Suppressor macrophage treated with lipopolysaccharide for 4 hours (primary cell): ENCODE results near the gene POU1F1.
"Not testable (repeated sequence)": the region's sequence is repeated elsewhere in the genome, so short reads cannot be mapped to it uniquely, and the experiment has no call there.

Experiments used
- DNase-seq: peaks from one replicate; pipeline ENCODE4 v3.0.0-alpha.2; 2020

The POU1F1 gene

DNA sequence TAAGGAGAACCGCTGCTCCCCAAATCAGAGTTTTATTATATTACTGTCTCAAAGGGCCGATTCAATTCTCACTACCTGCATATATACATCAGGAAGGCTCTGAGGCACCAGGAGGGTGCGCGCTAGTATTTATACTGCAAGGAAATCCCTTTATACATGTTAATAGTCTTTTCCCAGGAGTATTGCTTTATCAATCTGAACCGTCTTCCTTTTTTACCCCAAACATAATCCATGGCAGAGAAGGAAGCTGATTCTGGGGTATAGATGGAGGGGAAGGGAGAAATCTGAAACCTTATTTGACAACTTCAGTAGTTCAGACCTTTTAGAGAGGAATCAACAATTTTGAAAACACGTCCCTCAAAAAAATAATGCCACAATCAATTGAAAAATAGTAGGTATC lies at the start of gene POU1F1:
Gene POU1F1 (minus strand): TSS at position 101 of the 400 bp plus-strand sequence. CDS start 122 bp downstream, outside the sequence.
- no peak for DNase-seq

DNA sequence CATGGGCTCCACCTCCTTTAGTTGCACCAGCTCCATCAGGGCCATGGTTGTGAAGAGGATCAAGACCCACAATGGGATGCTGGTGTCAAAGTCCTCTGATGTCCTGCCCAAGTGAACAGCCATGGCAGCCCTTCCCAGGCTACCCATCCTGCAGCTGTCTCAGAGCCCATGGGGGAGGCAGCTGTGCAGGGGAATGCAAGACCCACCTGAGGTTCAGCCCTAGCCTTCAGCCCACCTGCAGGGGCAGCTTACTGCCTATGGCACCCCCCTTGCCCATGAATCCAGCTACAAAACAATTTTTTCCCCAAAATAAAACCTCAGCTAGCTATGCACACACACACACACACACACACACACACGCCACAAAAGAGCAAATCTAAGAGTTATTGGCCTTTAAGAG lies 48.2 kb upstream of the POU1F1 start:
- DNase-seq: no peak

DNA sequence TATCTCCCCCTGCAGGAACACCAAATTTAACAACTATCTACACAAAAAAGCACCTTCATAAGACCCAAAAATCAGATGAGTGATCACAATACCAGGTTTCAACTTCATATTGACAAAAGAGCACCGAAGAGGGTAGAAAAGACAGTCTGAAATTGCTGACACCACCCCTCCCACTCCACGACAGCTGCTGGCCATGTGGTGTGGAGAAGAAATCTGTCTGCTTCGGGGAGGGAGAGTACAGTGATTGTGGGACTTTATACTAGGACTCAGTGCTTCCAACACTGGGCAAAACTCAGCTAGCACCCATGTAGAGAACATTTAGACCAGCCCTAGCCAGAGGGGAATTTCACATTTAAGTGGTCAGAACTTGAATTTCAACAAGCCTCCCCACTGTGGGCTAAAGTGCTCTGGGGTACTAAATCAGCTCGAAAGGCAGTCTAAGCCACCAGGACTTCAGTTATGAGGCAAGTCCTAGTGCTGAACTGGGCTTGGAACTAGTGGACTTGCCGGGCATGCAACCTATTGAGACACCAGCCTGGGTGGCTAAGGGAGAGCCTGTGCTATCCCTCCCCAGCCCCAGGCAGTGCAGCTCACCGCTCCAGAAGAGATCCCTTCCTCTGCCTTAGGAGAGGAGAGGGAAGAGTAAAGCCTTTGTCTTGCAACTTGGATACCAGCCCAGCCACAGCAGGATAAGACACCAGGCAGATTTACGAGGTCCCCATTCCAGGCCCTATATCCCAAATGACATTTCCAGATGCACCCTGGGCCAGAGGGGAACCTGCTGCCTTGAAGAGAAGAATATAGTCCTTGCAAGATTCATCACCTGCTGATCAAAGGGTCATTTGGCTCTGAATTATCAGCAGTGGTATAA lies 44.6 kb upstream of the POU1F1 start:
- DNase-seq: no peak

- no peak for DNase-seq
Measured at GRCh38 chr3:87318617-87319021, 42.2 kb upstream of the POU1F1 start.

DNA sequence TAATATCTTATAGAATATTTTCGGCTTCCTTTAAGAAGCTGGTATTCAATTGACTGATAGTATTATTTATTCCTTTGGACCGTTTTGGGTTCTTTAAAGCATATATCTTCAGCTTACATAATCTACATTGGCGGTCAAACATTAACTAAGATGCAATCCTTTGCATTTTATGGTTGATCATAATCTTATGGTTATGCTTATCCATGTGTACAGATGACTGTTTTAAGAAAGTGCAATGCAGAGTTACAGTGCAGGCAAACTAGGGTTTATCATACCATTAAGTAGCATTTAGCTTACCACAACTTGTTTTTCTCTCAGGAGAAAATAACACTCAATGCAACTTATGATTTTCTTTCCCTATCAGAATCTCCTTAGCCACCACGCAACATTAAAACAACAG lies 41.4 kb upstream of the POU1F1 start:
- DNase-seq: no peak

- DNase-seq: no peak
Measured at GRCh38 chr3:87313641-87314040, 37.3 kb upstream of the POU1F1 start.

GRCh38 chr3:87311309-87311708 lies 34.9 kb upstream of the POU1F1 start:
- no peak for DNase-seq

DNA sequence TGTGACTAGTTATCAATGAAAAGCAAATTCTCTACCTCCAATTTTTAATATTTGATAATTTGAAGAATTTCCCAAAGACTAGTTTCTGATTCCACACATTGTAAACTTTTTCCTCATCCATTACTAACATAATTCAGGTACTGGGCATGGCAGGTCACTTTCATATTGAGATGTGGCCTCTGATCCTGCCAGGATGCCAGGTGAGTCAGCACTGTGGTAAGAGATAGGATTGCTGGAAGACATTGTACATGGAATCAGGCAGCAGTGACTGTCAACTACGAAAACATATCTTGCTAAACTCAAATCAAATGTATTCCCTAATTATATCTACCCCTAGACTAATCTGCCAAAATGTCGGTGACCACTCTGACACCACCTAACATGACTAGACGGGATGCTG lies 33.2 kb upstream of the POU1F1 start:
- DNase-seq: no peak

- no peak for DNase-seq
Measured at GRCh38 chr3:87307805-87308204, 31.4 kb upstream of the POU1F1 start.

GRCh38 chr3:87305517-87305916 lies 29.1 kb upstream of the POU1F1 start:
- no peak for DNase-seq

GRCh38 chr3:87305031-87305430 lies 28.6 kb upstream of the POU1F1 start:
- DNase-seq: not testable (repeated sequence)

GRCh38 chr3:87298111-87298718 lies 21.8 kb upstream of the POU1F1 start:
- DNase-seq: peak; percentile 46

DNA sequence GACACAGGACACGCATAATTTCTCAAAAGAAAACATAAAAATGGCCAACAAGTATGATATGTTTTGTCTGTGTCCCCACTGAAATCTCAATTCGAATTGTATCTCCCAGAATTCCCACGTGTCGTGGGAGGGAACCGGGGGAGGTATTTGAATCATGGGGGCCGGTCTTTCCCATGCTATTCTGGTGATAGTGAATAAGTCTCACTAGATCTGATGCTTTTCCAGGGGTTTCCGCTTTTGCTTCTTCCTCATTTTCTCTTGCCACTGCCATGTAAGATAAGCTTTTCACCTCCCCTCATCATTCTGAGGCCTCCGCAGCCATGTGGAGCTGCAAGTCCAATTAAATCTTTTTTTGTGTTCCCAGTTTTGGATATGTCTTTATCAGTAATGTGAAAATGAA lies 12.1 kb upstream of the POU1F1 start:
- DNase-seq: peak; percentile 12

DNA sequence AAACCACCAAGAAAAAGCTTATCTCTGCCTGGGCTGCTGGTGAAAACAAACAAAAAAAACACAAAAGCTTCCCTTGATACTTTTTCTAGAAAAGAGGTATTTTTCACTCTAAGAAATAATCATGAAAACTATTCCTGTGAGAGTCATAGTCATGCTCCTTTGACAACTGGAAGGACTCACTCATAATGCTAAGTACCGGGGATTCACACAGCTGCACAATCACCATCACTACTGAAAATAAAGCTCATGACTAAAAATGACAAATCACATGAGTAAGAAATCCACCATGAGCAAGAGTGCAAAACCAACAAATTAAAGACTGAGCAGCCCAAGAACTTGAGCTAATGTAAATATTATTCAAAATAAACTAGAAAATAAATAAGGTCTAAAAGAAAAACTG lies 10.6 kb upstream of the POU1F1 start:
- DNase-seq: peak; percentile 59

DNA sequence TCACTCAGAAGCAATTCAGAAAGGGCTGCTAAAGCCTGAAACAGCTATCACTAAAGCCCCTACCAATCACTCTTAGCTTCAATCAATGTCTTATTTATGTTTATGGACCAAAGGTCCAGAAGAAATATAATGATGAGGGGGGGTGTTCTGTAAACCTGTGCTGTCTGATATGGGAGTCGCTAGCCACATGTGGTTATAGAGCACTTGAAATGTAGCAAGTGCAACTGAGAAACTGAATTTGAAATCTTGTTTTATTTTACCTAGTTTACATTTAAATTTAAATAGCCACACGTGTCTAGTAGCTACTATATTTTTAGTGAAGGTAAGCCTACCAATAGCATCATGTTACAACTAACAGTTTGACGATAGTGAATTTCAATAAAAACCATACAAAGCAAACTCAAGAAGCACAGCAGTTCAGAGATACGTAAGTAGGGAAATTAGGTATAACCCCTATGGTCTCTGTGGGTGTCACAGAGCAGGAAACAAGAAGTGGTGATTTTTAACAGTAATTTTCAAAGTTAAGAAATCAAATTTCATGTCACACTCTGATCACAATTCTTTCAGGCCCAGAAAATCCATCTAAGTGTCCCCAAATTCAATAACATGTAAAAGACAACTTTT lies 3.6 kb downstream of the POU1F1 start:
- DNase-seq: no peak

DNA sequence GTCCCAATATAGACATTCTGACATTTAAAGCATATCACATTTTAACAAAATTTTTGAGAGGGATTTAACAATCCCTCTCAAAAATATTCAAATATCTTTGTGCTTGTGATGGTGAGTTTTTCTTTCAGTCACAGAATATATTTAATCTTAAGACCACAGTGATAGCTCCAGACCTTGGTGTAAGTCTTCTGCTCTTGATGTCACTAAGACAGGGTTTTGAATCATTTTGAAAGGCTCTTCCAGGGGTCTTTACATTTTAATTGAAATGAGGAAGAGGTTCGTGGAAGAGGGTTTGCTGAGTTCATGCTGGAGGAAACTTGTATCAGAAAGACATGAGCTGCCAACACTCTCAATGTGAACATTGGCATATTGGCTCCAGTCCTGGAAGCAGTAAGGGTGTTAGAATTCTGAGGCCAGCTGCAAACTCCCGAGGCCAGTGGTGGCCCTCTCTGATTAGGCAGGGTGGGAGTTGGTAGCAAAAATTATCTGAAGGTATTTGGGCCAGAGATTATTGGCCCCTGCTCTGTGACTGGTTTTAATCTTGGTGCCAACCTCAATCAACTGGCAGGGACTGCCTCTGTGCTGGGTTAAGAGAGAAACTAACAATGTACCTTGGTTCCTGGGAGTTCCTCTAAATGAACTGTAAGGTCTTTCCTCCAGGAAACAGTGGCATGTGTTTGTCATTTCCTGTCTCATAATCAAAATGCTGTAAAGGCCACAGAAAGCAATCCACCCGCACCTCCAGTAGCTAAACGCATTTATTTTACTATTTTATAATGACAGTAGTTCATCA lies 5.3 kb downstream of the POU1F1 start:
- DNase-seq: peak; percentile 25

- no peak for DNase-seq
Measured at GRCh38 chr3:87269723-87270122, 6.7 kb downstream of the POU1F1 start.

GRCh38 chr3:87268646-87269211 lies 7.7 kb downstream of the POU1F1 start:
- DNase-seq: no peak

GRCh38 chr3:87267953-87268645 lies 8.3 kb downstream of the POU1F1 start:
- no peak for DNase-seq

DNA sequence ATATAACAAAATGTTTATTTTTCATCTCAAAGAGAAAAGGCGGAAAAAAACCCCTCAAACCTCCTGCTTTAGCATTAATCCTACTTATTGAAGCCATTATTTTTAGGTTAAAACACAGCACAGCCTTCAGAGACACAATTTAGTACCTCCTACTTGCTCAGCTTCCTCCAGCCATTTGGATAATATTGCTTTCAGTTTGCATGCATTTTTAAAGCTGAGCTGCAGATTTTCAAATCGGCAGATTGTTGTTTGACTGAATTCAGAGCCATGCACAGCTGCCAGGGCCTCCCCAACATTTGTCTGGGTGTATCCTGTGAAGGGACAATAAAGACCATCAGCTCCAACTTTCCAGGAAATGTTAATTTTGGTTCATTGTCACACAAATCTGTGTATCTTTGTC lies 14.5 kb downstream of the POU1F1 start:
- DNase-seq: no peak

- DNase-seq: peak; percentile 66
Measured at GRCh38 chr3:87260270-87260669, 16.1 kb downstream of the POU1F1 start.

GRCh38 chr3:87250009-87250408 lies 26.4 kb downstream of the POU1F1 start:
- no peak for DNase-seq
